MM.1S (cell line): Measurements from ENCODE around the gene RAB22A.

Experiments
- DNase-seq: peaks from one replicate; pipeline ENCODE4 v3.0.0-alpha.2; 2015
- H2AFZ ChIP-seq: fragments of 300-600 bp; sonication (generic); 2 replicates; pipeline ENCODE4 v1.6.0; 2016; ENCODE audit warnings: antibody characterized with exemption, low read length
- H3F3A ChIP-seq: fragments of 300-600 bp; sonication (generic); 2 replicates; pipeline ENCODE4 v1.6.1; 2016; ENCODE audit warnings: mild to moderate bottlenecking, antibody characterized with exemption, low read length, moderate library complexity, mixed read lengths; ENCODE audit not compliant: insufficient read depth
- H3K27ac ChIP-seq: fragments of 300-600 bp; sonication (generic); 2 replicates; pipeline ENCODE4 v1.5.1; 2016; ENCODE audit warnings: mild to moderate bottlenecking, low read length
- H3K27me3 ChIP-seq: fragments of 300-600 bp; sonication (generic); replicated peaks from 2 replicates; pipeline ENCODE4 v1.6.0; 2016; ENCODE audit warnings: low read length; ENCODE audit not compliant: insufficient read depth
- H3K36me3 ChIP-seq: fragments of 300-600 bp; sonication (generic); replicated peaks from 2 replicates; pipeline ENCODE4 v1.6.1; 2016; ENCODE audit warnings: mild to moderate bottlenecking, low read length, mixed read lengths; ENCODE audit not compliant: insufficient read depth
- H3K4me1 ChIP-seq: fragments of 300-600 bp; sonication (generic); 2 replicates; pipeline ENCODE4 v1.6.1; 2016; ENCODE audit warnings: low read length, mixed read lengths
- H3K4me2 ChIP-seq: fragments of 300-600 bp; sonication (generic); 2 replicates; pipeline ENCODE4 v1.6.0; 2016; ENCODE audit warnings: low read depth, low read length
- H3K4me3 ChIP-seq: fragments of 300-600 bp; sonication (generic); 2 replicates; pipeline ENCODE4 v1.5.1; 2016; ENCODE audit warnings: low read length, mixed read lengths
- H3K79me2 ChIP-seq: fragments of 300-600 bp; sonication (generic); 2 replicates; pipeline ENCODE4 v1.6.1; 2016; ENCODE audit warnings: mixed run types, low read length, mixed read lengths
- H3K9ac ChIP-seq: fragments of 300-600 bp; sonication (generic); 2 replicates; pipeline ENCODE4 v1.6.1; 2016; ENCODE audit warnings: low read length, mixed read lengths
- H3K9me2 ChIP-seq: fragments of 300-600 bp; sonication (generic); replicated peaks from 2 replicates; pipeline ENCODE4 v1.6.1; 2016; ENCODE audit warnings: mild to moderate bottlenecking, low read length, mixed read lengths; ENCODE audit not compliant: insufficient read depth
- H3K9me3 ChIP-seq: fragments of 300-600 bp; sonication (generic); replicated peaks from 2 replicates; pipeline ENCODE4 v1.6.1; 2016; ENCODE audit warnings: mild to moderate bottlenecking, low read length, mixed read lengths; ENCODE audit not compliant: insufficient read depth
- H4K20me1 ChIP-seq: fragments of 300-600 bp; sonication (generic); 2 replicates; pipeline ENCODE4 v1.6.1; 2016; ENCODE audit warnings: mild to moderate bottlenecking, low read length, moderate library complexity, mixed read lengths; ENCODE audit not compliant: insufficient read depth
- EZH2 ChIP-seq: fragments of 300-600 bp; sonication (generic); optimal IDR thresholded peaks from 2 replicates; pipeline ENCODE3; 2017; ENCODE audit warnings: low read depth, mild to moderate bottlenecking, antibody characterized with exemption, low read length, mixed read lengths
- EZH2phosphoT487 ChIP-seq: fragments of 300-600 bp; sonication (generic); IDR thresholded peaks from 2 replicates; pipeline ENCODE4 v1.6.1; 2018; ENCODE audit warnings: antibody characterized with exemption, low read length
- TF ChIP-seq, protein P1 (sequence below): fragments of 300-600 bp; sonication (generic); IDR thresholded peaks from 2 replicates; pipeline ENCODE4 v1.5.1; 2016; ENCODE audit warnings: antibody characterized with exemption, low read length, mixed read lengths

Gene RAB22A

GRCh38 chr20:58399926-58400325 lies 90.4 kb downstream of the RAB22A start:
- H3K27me3 ChIP-seq = no peaks in the 10 kb centered on the region
- H3K4me1 ChIP-seq = no peaks in the 10 kb centered on the region
- H3K9me3 ChIP-seq = no peaks in the 10 kb centered on the region
- no peak overlapping the region for H3K4me3 ChIP-seq
- no peaks in the 10 kb centered on the region for H3K36me3 ChIP-seq
- H3K9me2 ChIP-seq = no peaks in the 10 kb centered on the region
- DNase-seq = no peak
- H3F3A ChIP-seq = no peaks in the 10 kb centered on the region
- no peak overlapping the region for H2AFZ ChIP-seq
- H3K4me2 ChIP-seq = no peak overlapping the region
- H3K9ac ChIP-seq = no peak overlapping the region
- TF ChIP-seq EZH2 (no peak), EZH2phosphoT487 (no peak)
- TF ChIP-seq, protein P1, sequence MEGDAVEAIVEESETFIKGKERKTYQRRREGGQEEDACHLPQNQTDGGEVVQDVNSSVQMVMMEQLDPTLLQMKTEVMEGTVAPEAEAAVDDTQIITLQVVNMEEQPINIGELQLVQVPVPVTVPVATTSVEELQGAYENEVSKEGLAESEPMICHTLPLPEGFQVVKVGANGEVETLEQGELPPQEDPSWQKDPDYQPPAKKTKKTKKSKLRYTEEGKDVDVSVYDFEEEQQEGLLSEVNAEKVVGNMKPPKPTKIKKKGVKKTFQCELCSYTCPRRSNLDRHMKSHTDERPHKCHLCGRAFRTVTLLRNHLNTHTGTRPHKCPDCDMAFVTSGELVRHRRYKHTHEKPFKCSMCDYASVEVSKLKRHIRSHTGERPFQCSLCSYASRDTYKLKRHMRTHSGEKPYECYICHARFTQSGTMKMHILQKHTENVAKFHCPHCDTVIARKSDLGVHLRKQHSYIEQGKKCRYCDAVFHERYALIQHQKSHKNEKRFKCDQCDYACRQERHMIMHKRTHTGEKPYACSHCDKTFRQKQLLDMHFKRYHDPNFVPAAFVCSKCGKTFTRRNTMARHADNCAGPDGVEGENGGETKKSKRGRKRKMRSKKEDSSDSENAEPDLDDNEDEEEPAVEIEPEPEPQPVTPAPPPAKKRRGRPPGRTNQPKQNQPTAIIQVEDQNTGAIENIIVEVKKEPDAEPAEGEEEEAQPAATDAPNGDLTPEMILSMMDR = no peak
- H3K79me2 ChIP-seq = peaks cover 100% of the 10 kb centered on the region
- peaks cover 73% of the 10 kb centered on the region for H4K20me1 ChIP-seq
- H3K27ac ChIP-seq = no peak overlapping the region

DNA sequence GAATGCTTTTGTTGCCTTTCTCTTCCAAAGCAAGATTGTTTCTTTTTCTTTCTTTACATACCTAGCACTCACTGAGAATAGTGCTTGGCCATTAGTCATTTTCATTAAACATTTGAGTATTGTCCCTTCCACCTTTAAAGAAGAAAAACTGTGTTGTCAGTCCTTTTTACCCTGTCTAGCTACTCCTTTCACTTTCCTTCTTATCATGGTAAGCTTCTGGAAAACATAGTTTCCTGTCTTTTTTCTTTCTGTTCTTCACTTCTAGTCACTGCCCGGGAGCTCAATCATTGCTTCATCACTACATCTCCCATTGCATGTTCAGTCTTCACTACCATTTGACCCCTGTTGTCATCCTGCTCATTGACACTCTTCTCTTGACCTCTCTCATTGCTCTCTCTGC lies 91.6 kb downstream of the RAB22A start:
- Histone ChIP-seq H3K9ac (no peak overlapping the region), H3K4me1 (no peaks in the 10 kb centered on the region), H3K36me3 (no peaks in the 10 kb centered on the region), H3K9me3 (no peaks in the 10 kb centered on the region), H3K4me3 (no peak overlapping the region), H3K4me2 (no peak overlapping the region), H3K79me2 (peaks cover 99% of the 10 kb centered on the region), H3K9me2 (no peaks in the 10 kb centered on the region), H2AFZ (no peak overlapping the region), H3K27ac (no peak overlapping the region), H4K20me1 (peaks cover 71% of the 10 kb centered on the region), H3F3A (no peaks in the 10 kb centered on the region), H3K27me3 (no peaks in the 10 kb centered on the region)
- DNase-seq = no peak
- TF ChIP-seq EZH2 = no peak
- TF ChIP-seq, protein P1 = no peak
- no peak for TF ChIP-seq EZH2phosphoT487

GRCh38 chr20:58402305-58402704 lies 92.8 kb downstream of the RAB22A start:
- Histone ChIP-seq H2AFZ (no peak overlapping the region), H3K4me3 (no peak overlapping the region), H3K4me2 (no peak overlapping the region), H3K9me2 (no peaks in the 10 kb centered on the region), H4K20me1 (peaks cover 73% of the 10 kb centered on the region), H3K36me3 (no peaks in the 10 kb centered on the region), H3K4me1 (no peaks in the 10 kb centered on the region), H3K9me3 (no peaks in the 10 kb centered on the region), H3K27me3 (no peaks in the 10 kb centered on the region), H3F3A (no peaks in the 10 kb centered on the region), H3K9ac (no peak overlapping the region), H3K79me2 (peaks cover 99% of the 10 kb centered on the region), H3K27ac (no peak overlapping the region)
- DNase-seq = no peak
- TF ChIP-seq EZH2 = no peak
- TF ChIP-seq, protein P1 = no peak
- TF ChIP-seq EZH2phosphoT487 = no peak
